PC-3 (cell line): Measurements from ENCODE around the gene GABBR2. TPM values are rescaled to one million over a fixed set of nuclear protein-coding genes. Genes with fewer than 3 reads are reported as not detected.
"Not testable (repeated sequence)": the region's sequence is repeated elsewhere in the genome, so short reads cannot be mapped to it uniquely, and the experiment has no call there.

ENCODE experiments used
- ATAC-seq: fragments of 200-7000 bp; cut with Tn5 transposase; 2 replicates; pipeline ENCODE4 v1.9.1; 2020; ENCODE audit warnings: mild to moderate bottlenecking, moderate library complexity
- BruUV-seq: library from RNA; stranded (reverse); fragments of 400-500 nt; replicated peaks from 2 replicates; lab custom pipeline; 2021; lab: Mats Ljungman, UMichigan
- CTCF ChIA-PET: fragments of 300-600 bp; sonication (Branson Sonifier 250); formaldehyde crosslinking; loops from one replicate; lab custom pipeline; 2022; ENCODE audit warnings: antibody characterized with exemption; lab: Charles Lee
- POLR2A ChIA-PET: fragments of 300-600 bp; sonication (Branson Sonifier 250); formaldehyde crosslinking; loops from one replicate; lab custom pipeline; 2022; ENCODE audit warnings: antibody characterized with exemption; ENCODE audit not compliant: unreplicated experiment; lab: Charles Lee
- DNase-seq: peaks from one replicate; pipeline ENCODE4 v3.0.0-alpha.2; 2015
- H2AFZ ChIP-seq: fragments of 300-600 bp; sonication (generic); 2 replicates; pipeline ENCODE4 v1.6.0; 2016; ENCODE audit warnings: antibody characterized with exemption, low read length
- H3F3A ChIP-seq: fragments of 300-600 bp; sonication (generic); one replicate; pipeline ENCODE4 v1.6.0; 2017; ENCODE audit warnings: antibody characterized with exemption, low read length, control low read depth, mild to moderate bottlenecking; ENCODE audit not compliant: unreplicated experiment
- H3K27ac ChIP-seq: fragments of 300-600 bp; sonication (generic); 2 replicates; pipeline ENCODE4 v1.5.1; 2016; ENCODE audit warnings: mild to moderate bottlenecking, low read length
- H3K27me3 ChIP-seq: fragments of 300-600 bp; sonication (generic); 2 replicates; pipeline ENCODE4 v1.6.1; 2016; ENCODE audit warnings: low read length, mixed read lengths
- H3K36me3 ChIP-seq: fragments of 300-600 bp; sonication (generic); 2 replicates; pipeline ENCODE4 v1.6.1; 2016; ENCODE audit warnings: low read depth, mixed run types, low read length, mixed read lengths
- H3K4me1 ChIP-seq: fragments of 300-600 bp; sonication (generic); 2 replicates; pipeline ENCODE4 v1.5.1; 2016; ENCODE audit warnings: low read length; ENCODE audit not compliant: insufficient read depth
- H3K4me2 ChIP-seq: fragments of 300-600 bp; sonication (generic); 2 replicates; pipeline ENCODE4 v1.6.0; 2016; ENCODE audit warnings: low read length
- H3K4me3 ChIP-seq: fragments of 300-600 bp; sonication (generic); 2 replicates; pipeline ENCODE4 v1.5.1; 2016; ENCODE audit warnings: mild to moderate bottlenecking, low read length, mixed read lengths
- H3K79me2 ChIP-seq: fragments of 300-600 bp; sonication (generic); 2 replicates; pipeline ENCODE4 v1.6.1; 2017; ENCODE audit warnings: low read length, mixed read lengths
- H3K9ac ChIP-seq: fragments of 300-600 bp; sonication (generic); 2 replicates; pipeline ENCODE4 v1.6.0; 2016; ENCODE audit warnings: mild to moderate bottlenecking, low read length
- H3K9me2 ChIP-seq: fragments of 300-600 bp; sonication (generic); replicated peaks from 2 replicates; pipeline ENCODE4 v1.6.1; 2016; ENCODE audit warnings: mixed run types, low read length, mixed read lengths
- H3K9me3 ChIP-seq: fragments of 300-600 bp; sonication (generic); 2 replicates; pipeline ENCODE4 v1.6.1; 2016; ENCODE audit warnings: low read length, mixed read lengths
- H4K20me1 ChIP-seq: fragments of 300-600 bp; sonication (generic); 2 replicates; pipeline ENCODE4 v1.6.1; 2016; ENCODE audit warnings: low read length, mixed read lengths
- CTCF ChIP-seq: fragments of 300-600 bp; sonication (generic); conservative IDR thresholded peaks from 2 replicates; pipeline ENCODE4 v1.5.1; 2017; ENCODE audit warnings: antibody characterized with exemption, low read depth, mild to moderate bottlenecking, low read length
- EZH2 ChIP-seq: fragments of 300-600 bp; sonication (generic); IDR thresholded peaks from one replicate; pipeline ENCODE4 v1.6.1; 2017; ENCODE audit warnings: antibody characterized with exemption, mild to moderate bottlenecking, low read length; ENCODE audit not compliant: unreplicated experiment
- EZH2phosphoT487 ChIP-seq: fragments of 300-600 bp; sonication (generic); IDR thresholded peaks from 2 replicates; pipeline ENCODE4 v1.6.1; 2018; ENCODE audit warnings: mild to moderate bottlenecking, antibody characterized with exemption, low read length, borderline replicate concordance
- intact Hi-C: fragments of 100-400 bp; cut with micrococcal nuclease; formaldehyde crosslinking; loops from 2 replicates; pipeline ENCODE4 v1.9.0; 2023
- total RNA-seq: library from RNA; depleted of rRNA; stranded (reverse); fragments of >200 nt; gene quantifications from 2 replicates; pipeline ENCODE4 v1.2.3, GENCODE V29; 2014

Gene GABBR2
- total RNA-seq, 1 experiment from 2014 or later = 0.44 TPM

- Histone ChIP-seq H3K4me3 (no peak overlapping the region), H3K27me3 (no peaks in the 10 kb centered on the region), H3K36me3 (no peaks in the 10 kb centered on the region), H4K20me1 (no peaks in the 10 kb centered on the region), H3K9me2 (no peaks in the 10 kb centered on the region), H3K79me2 (no peaks in the 10 kb centered on the region), H3F3A (no peaks in the 10 kb centered on the region), H3K4me1 (no peaks in the 10 kb centered on the region), H3K9me3 (no peaks in the 10 kb centered on the region), H3K9ac (no peak overlapping the region), H3K27ac (no peak overlapping the region), H3K4me2 (no peak overlapping the region), H2AFZ (no peak overlapping the region)
- TF ChIP-seq CTCF (no peak), EZH2 (no peak), EZH2phosphoT487 (no peak)
- no peak for DNase-seq
- no TSS peak for BruUV-seq
- ChIA-PET POLR2A (no interaction called here), CTCF (no interaction called here)
- intact Hi-C loops = no loop called here
- no peak for ATAC-seq
Observed at GRCh38 chr9:98468567-98469239, 240.0 kb downstream of the GABBR2 start.

- no peaks in the 10 kb centered on the region for H3K79me2 ChIP-seq
- no peak overlapping the region for H3K9ac ChIP-seq
- H3K4me1 ChIP-seq = no peaks in the 10 kb centered on the region
- H3K4me2 ChIP-seq = no peak overlapping the region
- H3K27me3 ChIP-seq = no peaks in the 10 kb centered on the region
- H2AFZ ChIP-seq = no peak overlapping the region
- BruUV-seq = no TSS peak
- CTCF ChIA-PET = no interaction called here
- POLR2A ChIA-PET = no interaction called here
- DNase-seq (no peak), ATAC-seq (no peak)
- peaks cover 3% of the 10 kb centered on the region; the same call in 1 of the 2 replicates for H3K9me3 ChIP-seq
- H3F3A ChIP-seq = no peaks in the 10 kb centered on the region
- H3K36me3 ChIP-seq = no peaks in the 10 kb centered on the region
- intact Hi-C loops = no loop called here
- TF ChIP-seq CTCF = no peak
- no peak for TF ChIP-seq EZH2phosphoT487
- TF ChIP-seq EZH2 = no peak
- H3K27ac ChIP-seq = no peak overlapping the region
- H4K20me1 ChIP-seq = no peaks in the 10 kb centered on the region
- H3K9me2 ChIP-seq = no peaks in the 10 kb centered on the region
- no peak overlapping the region for H3K4me3 ChIP-seq
Observed at GRCh38 chr9:98465799-98466198, 242.9 kb downstream of the GABBR2 start.

- H3F3A ChIP-seq, POLR2A ChIA-PET, H3K9ac ChIP-seq, CTCF ChIA-PET, intact Hi-C loops, ATAC-seq, H4K20me1 ChIP-seq, H3K9me3 ChIP-seq, H3K27me3 ChIP-seq, H3K27ac ChIP-seq, H3K4me1 ChIP-seq, H3K4me3 ChIP-seq, H3K36me3 ChIP-seq, H3K4me2 ChIP-seq, BruUV-seq, DNase-seq, H3K79me2 ChIP-seq, H3K9me2 ChIP-seq, H2AFZ ChIP-seq: not testable (repeated sequence)
Observed at GRCh38 chr9:98464156-98464690, 244.5 kb downstream of the GABBR2 start.
